ENCODE measurements around the gene YWHAG. TPM values are rescaled to one million over a fixed set of nuclear protein-coding genes. Genes with fewer than 3 reads are reported as not detected.

The YWHAG gene
- total and polyA plus RNA-seq, 2 of the 13 experiments (the other 11 are each of a cell fraction or from before 2014, with no cell fraction given): 36.9 to 67.5 TPM

DNA sequence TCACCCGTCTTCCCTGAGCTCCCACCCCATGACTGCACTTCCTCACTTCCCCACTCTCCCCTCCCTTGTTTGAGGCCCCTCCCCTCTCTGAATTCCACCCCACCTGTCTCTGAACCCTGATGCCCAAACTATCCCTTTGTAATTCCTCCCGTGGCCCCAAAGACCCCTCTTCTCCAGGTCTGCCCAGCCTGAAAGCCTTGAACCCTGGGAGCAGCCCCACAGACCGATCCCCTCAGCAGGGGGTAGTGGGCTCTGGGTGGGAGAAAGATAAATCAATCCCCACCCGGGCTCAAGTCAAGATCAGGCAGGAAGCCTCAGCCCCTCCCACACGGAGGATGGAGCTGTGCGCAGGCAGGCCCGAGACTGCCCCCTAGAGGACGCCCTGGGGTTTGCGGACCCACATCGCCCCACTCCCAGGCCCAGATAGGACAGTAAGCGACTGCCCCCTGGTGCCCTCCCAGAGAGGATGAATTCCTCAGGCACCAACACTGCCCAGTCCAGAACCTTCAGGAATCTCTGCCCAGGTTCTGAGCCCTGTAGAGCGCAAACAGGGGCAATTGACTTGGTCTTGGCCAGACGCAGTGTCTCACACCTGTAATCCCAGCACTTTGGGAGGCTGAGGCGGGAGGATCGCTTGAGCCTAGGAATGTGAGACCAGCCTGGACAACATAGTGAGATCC lies 44.6 kb downstream of the YWHAG start (continued):
- peak; percentile 33; the same call in 1 of the 2 replicates for TF ChIP-seq GMEB2 (CRISPR knock-in tag; IDR thresholded peaks at IDR 0.05; ENCODE audit: low read depth)
- peak; percentile 61; the same call in 1 of the 2 replicates for TF ChIP-seq SP4 (CRISPR knock-in tag; IDR thresholded peaks at IDR 0.05)
- TF ChIP-seq RARG (CRISPR knock-in tag; IDR thresholded peaks at IDR 0.05; ENCODE audit: low read depth): no peak
- TF ChIP-seq, protein P1, sequence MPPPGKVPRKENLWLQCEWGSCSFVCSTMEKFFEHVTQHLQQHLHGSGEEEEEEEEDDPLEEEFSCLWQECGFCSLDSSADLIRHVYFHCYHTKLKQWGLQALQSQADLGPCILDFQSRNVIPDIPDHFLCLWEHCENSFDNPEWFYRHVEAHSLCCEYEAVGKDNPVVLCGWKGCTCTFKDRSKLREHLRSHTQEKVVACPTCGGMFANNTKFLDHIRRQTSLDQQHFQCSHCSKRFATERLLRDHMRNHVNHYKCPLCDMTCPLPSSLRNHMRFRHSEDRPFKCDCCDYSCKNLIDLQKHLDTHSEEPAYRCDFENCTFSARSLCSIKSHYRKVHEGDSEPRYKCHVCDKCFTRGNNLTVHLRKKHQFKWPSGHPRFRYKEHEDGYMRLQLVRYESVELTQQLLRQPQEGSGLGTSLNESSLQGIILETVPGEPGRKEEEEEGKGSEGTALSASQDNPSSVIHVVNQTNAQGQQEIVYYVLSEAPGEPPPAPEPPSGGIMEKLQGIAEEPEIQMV (CRISPR knock-in tag; IDR thresholded peaks at IDR 0.05; ENCODE audit: low read depth): peak; percentile 76
- no peak for TF ChIP-seq ZNF776 (CRISPR knock-in tag; IDR thresholded peaks at IDR 0.05)
- no peak for TF ChIP-seq ZSCAN5A (CRISPR knock-in tag; IDR thresholded peaks at IDR 0.05; ENCODE audit: borderline replicate concordance)
- peak; percentile 49 for TF ChIP-seq ZFP36 (IDR thresholded peaks at IDR 0.05; ENCODE audit: borderline replicate concordance, low read depth, low read length, partially characterized antibody)
- TF ChIP-seq ZFP90 (CRISPR knock-in tag; IDR thresholded peaks at IDR 0.05; ENCODE audit: borderline replicate concordance): peak; percentile 90
- TF ChIP-seq GABPB1 (CRISPR knock-in tag; IDR thresholded peaks at IDR 0.05): peak; percentile 65
- no peak for TF ChIP-seq PAX8 (CRISPR knock-in tag; IDR thresholded peaks at IDR 0.05; ENCODE audit: borderline replicate concordance)
- TF ChIP-seq SYNCRIP (IDR thresholded peaks at IDR 0.05; ENCODE audit: insufficient read depth, low read depth, low read length): no peak
- TF ChIP-seq ZNF790 (CRISPR knock-in tag; IDR thresholded peaks at IDR 0.05; ENCODE audit: borderline replicate concordance): no peak
- no peak for TF ChIP-seq DBP (CRISPR knock-in tag; IDR thresholded peaks at IDR 0.05; ENCODE audit: not compliant biosample characterization)
- no peak for TF ChIP-seq FOXA1 (IDR thresholded peaks at IDR 0.05)
- no peak for TF ChIP-seq FOXA1 (CRISPR knock-in tag; IDR thresholded peaks at IDR 0.05)
- TF ChIP-seq KLF12 (CRISPR knock-in tag; IDR thresholded peaks at IDR 0.05; ENCODE audit: borderline replicate concordance): peak; percentile 37; the same call in 1 of the 2 replicates
- no peak for TF ChIP-seq ATRX (CRISPR knock-in tag; IDR thresholded peaks at IDR 0.05; ENCODE audit: borderline replicate concordance)
- no peak for TF ChIP-seq ZSCAN29 (CRISPR knock-in tag; conservative IDR thresholded peaks at IDR 0.05)
- 0 out of 2 replicates have a peak, but pooled peaks have one; percentile 23 for TF ChIP-seq ZNF230 (CRISPR knock-in tag; IDR thresholded peaks at IDR 0.05)
- TF ChIP-seq PITX1 (CRISPR knock-in tag; IDR thresholded peaks at IDR 0.05): peak; percentile 64; the same call in 1 of the 2 replicates
- TF ChIP-seq TCF12 (IDR thresholded peaks at IDR 0.05): no peak
- TF ChIP-seq TCF12 (CRISPR knock-in tag; IDR thresholded peaks at IDR 0.05): no peak
- TF ChIP-seq ZNF737 (CRISPR knock-in tag; IDR thresholded peaks at IDR 0.05; ENCODE audit: borderline replicate concordance): no peak
- no peak for TF ChIP-seq ZZZ3 (CRISPR knock-in tag; IDR thresholded peaks at IDR 0.05; ENCODE audit: borderline replicate concordance)
- peak; percentile 47; the same call in 1 of the 2 replicates for TF ChIP-seq MEF2D (CRISPR knock-in tag; IDR thresholded peaks at IDR 0.05)
- TF ChIP-seq ZNF552 (CRISPR knock-in tag; IDR thresholded peaks at IDR 0.05; ENCODE audit: borderline replicate concordance): no peak
